Osteocyte (in vitro differentiated cells): ENCODE measurements around the gene UTP18. TPM values are rescaled to one million over a fixed set of nuclear protein-coding genes. Genes with fewer than 3 reads are reported as not detected.
"Not testable (repeated sequence)": the region's sequence is repeated elsewhere in the genome, so short reads cannot be mapped to it uniquely, and the experiment has no call there.

ENCODE experiments used
- DNase-seq: peaks from one replicate; pipeline ENCODE4 v3.0.0; 2021; ENCODE audit warnings: mixed read lengths; ENCODE audit not compliant: unreplicated experiment; ENCODE audit errors: extremely low spot score
- H3K27ac Mint-ChIP-seq: one replicate; pipeline ENCODE4 v1.8.0; 2021; ENCODE audit warnings: mild to moderate bottlenecking, mixed read lengths; ENCODE audit not compliant: unreplicated experiment
- H3K27me3 Mint-ChIP-seq: one replicate; pipeline ENCODE4 v1.8.0; 2021; ENCODE audit warnings: mixed read lengths; ENCODE audit not compliant: unreplicated experiment
- H3K36me3 Mint-ChIP-seq: one replicate; pipeline ENCODE4 v1.8.0; 2021; ENCODE audit warnings: mixed read lengths; ENCODE audit not compliant: unreplicated experiment
- H3K4me1 Mint-ChIP-seq: one replicate; pipeline ENCODE4 v1.8.0; 2021; ENCODE audit warnings: mixed read lengths; ENCODE audit not compliant: unreplicated experiment
- H3K4me3 Mint-ChIP-seq: one replicate; pipeline ENCODE4 v1.8.0; 2021; ENCODE audit warnings: mild to moderate bottlenecking, moderate library complexity, mixed read lengths; ENCODE audit not compliant: unreplicated experiment
- H3K9me3 Mint-ChIP-seq: one replicate; pipeline ENCODE4 v1.8.0; 2021; ENCODE audit warnings: mixed read lengths; ENCODE audit not compliant: unreplicated experiment
- CTCF ChIP-seq: fragments of 200-600 bp; sonication (generic); IDR thresholded peaks from 2 replicates; pipeline ENCODE4 v1.5.0; 2021; ENCODE audit warnings: antibody characterized with exemption, mild to moderate bottlenecking, moderate library complexity
- total RNA-seq: library from RNA; stranded (reverse); gene quantifications from 2 replicates; pipeline ENCODE4 v1.2.1, GENCODE V29; 2021

Gene UTP18
- total RNA-seq, 1 donor from 2014 or later: 25.3 TPM

DNA sequence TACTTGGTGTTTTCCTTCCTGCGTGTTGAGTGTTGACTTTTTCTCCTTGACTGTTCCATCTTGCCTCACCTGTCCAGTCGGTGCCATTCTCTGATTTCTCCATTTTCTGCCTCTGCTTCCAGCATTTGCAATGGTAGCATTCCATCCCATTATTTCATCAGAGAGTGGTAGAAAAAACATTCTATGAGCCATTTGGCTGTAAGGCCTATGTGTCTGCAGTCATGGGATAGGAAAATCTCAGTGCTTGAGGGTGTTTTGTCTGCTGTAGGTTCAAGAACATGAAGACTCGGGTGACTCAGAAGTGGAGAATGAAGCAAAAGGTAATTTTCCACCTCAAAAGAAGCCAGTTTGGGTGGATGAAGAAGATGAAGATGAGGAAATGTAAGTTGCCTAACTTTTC lies 2.7 kb downstream of the UTP18 start:
- H3K36me3 Mint-ChIP-seq: peaks cover 20% of the 10 kb centered on the region
- H3K27me3 Mint-ChIP-seq: no peaks in the 10 kb centered on the region
- no peaks in the 10 kb centered on the region for H3K9me3 Mint-ChIP-seq
- H3K27ac Mint-ChIP-seq: peak overlapping the region; percentile 52
- peak overlapping the region; percentile 42 for H3K4me3 Mint-ChIP-seq
- H3K4me1 Mint-ChIP-seq: peaks cover 35% of the 10 kb centered on the region
- no peak for DNase-seq
- no peak for TF ChIP-seq CTCF

- not testable (repeated sequence) for H3K27ac Mint-ChIP-seq, DNase-seq, H3K27me3 Mint-ChIP-seq, H3K9me3 Mint-ChIP-seq, H3K4me3 Mint-ChIP-seq
- peaks cover 22% of the 10 kb centered on the region for H3K4me1 Mint-ChIP-seq
- H3K36me3 Mint-ChIP-seq: peaks cover 31% of the 10 kb centered on the region
Observed at GRCh38 chr17:51264466-51264865, 4.1 kb downstream of the UTP18 start.

DNA sequence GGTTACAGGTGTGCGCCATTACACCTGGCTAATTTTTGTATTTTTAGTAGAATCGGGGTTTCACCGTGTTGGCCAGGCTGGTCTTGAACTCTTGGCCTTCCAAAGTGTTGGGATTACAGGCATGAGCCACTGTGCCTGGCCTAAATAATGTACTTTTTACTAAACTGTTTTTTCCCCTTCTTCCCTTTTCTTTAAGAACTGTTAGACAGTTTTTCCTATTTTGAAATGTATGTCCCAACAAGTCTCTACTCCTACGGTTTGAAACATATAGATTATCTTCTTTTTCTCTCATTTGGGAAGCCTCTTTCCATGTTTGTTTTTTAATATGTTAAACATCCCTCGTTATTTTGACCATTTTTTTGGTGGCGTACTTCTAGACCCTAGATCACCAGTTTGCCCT lies 9.6 kb downstream of the UTP18 start:
- H3K9me3 Mint-ChIP-seq: no peaks in the 10 kb centered on the region
- no peak overlapping the region for H3K4me3 Mint-ChIP-seq
- no peak overlapping the region for H3K27ac Mint-ChIP-seq
- H3K36me3 Mint-ChIP-seq: peaks cover 46% of the 10 kb centered on the region
- TF ChIP-seq CTCF: no peak
- no peaks in the 10 kb centered on the region for H3K27me3 Mint-ChIP-seq
- H3K4me1 Mint-ChIP-seq: no peaks in the 10 kb centered on the region
- DNase-seq: no peak

DNA sequence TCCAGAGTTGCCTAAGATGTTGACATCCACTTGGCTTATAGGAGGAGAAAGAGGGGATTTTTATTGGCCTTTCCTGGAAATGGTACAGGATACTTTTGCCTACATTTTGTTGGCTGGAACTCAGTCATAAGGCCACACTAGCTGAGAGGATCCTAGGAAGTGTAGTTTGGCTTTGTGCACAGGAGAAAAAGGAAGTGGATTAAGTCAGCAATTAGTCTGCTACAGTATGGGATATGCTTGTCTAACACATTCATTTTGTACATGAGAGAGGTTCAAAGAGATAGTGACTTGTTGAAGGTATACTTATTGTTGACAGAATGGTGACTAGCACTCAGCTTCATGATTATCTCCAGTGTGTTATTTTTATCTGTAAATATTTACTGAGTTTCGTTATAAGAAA lies 10.3 kb downstream of the UTP18 start:
- Mint-ChIP-seq H3K4me1 (peaks cover 4% of the 10 kb centered on the region), H3K9me3 (no peaks in the 10 kb centered on the region), H3K27ac (no peak overlapping the region), H3K4me3 (no peak overlapping the region), H3K27me3 (no peaks in the 10 kb centered on the region), H3K36me3 (peaks cover 49% of the 10 kb centered on the region)
- DNase-seq: no peak
- no peak for TF ChIP-seq CTCF

DNA sequence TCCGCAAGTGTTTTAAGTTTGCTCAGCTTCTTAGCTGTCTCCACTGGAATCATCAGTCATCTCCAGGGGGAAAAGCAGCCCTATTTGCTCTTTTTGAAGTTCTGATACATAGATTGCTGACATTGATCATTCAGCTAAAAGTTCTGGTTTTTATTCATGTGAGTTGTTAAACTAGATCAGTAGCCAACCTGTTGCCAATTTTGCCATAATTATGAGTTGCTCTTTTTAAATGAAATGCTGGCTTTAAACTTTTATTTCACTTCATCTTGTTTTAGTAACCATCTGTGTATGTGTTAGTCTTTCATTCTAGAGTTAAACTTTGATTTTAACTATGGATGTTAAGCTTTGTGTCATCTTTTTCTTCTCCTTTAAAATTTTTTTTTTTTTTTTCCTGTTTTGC lies 12.5 kb downstream of the UTP18 start:
- Mint-ChIP-seq H3K36me3 (peaks cover 53% of the 10 kb centered on the region), H3K4me3 (no peak overlapping the region), H3K27ac (no peak overlapping the region), H3K4me1 (peaks cover 4% of the 10 kb centered on the region), H3K27me3 (no peaks in the 10 kb centered on the region), H3K9me3 (no peaks in the 10 kb centered on the region)
- no peak for DNase-seq
- TF ChIP-seq CTCF: no peak

- Mint-ChIP-seq H3K27me3 (no peaks in the 10 kb centered on the region), H3K36me3 (peaks cover 58% of the 10 kb centered on the region), H3K27ac (peak overlapping the region; percentile 28), H3K4me3 (no peak overlapping the region), H3K4me1 (peaks cover 4% of the 10 kb centered on the region), H3K9me3 (no peaks in the 10 kb centered on the region)
- TF ChIP-seq CTCF: no peak
- no peak for DNase-seq
Observed at GRCh38 chr17:51275381-51275780, 15.0 kb downstream of the UTP18 start.
